SU-DHL-6 (cell line): ENCODE data around the gene CRYBG3.

Experiments
- EZH2phosphoT487 ChIP-seq: fragments of 200-600 bp; sonication (generic), shearing (Covaris generic); conservative IDR thresholded peaks from 2 replicates; pipeline ENCODE4 v1.6.1; 2018; ENCODE audit warnings: mild to moderate bottlenecking, antibody characterized with exemption, low read length, moderate library complexity, mixed read lengths
- TF ChIP-seq, protein P1 (sequence below): fragments of 200-600 bp; sonication (generic); IDR thresholded peaks from one replicate; pipeline ENCODE4 v1.5.1; 2017; ENCODE audit warnings: antibody characterized with exemption, mild to moderate bottlenecking, low read length, moderate library complexity; ENCODE audit not compliant: insufficient read depth, poor library complexity, severe bottlenecking

DNA sequence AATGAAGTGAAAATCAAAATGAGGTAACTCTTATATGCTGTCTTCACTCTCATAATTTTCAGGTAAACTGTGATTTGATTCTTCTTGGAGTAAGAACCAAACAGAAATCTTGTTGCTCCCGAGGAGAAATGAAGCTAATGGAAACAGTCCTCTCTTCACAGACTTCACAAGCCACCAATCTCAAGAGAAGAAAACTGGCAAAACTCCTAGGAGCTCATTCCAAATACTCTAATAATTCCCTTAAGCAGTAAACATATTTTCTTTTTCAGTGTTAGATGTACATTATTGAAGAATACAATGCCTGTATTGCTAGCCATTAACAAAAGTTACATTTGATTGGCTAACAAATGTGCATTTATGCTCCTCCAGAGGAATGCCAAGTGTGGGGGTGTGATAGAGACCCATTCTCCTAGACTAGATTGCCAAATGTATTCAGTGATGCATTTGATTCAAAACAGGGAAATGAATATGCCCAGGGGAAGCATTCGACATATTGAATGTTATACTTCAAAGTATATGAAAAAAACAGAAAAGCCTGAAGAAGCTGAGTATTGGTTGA, 162.2 kb downstream of the CRYBG3 start:
- TF ChIP-seq, protein P1, sequence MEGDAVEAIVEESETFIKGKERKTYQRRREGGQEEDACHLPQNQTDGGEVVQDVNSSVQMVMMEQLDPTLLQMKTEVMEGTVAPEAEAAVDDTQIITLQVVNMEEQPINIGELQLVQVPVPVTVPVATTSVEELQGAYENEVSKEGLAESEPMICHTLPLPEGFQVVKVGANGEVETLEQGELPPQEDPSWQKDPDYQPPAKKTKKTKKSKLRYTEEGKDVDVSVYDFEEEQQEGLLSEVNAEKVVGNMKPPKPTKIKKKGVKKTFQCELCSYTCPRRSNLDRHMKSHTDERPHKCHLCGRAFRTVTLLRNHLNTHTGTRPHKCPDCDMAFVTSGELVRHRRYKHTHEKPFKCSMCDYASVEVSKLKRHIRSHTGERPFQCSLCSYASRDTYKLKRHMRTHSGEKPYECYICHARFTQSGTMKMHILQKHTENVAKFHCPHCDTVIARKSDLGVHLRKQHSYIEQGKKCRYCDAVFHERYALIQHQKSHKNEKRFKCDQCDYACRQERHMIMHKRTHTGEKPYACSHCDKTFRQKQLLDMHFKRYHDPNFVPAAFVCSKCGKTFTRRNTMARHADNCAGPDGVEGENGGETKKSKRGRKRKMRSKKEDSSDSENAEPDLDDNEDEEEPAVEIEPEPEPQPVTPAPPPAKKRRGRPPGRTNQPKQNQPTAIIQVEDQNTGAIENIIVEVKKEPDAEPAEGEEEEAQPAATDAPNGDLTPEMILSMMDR = no peak
- no peak for TF ChIP-seq EZH2phosphoT487
